Activated CD4-positive, alpha-beta T cell treated with anti-CD3 and anti-CD28 coated beads, Interleukin-2, amount 50 U/mL, for 1 hour (primary cell): ENCODE data around the gene MBOAT7.
A peak's percentile ranks its signal among the peaks of the same experiment; 100 is the strongest.

Experiments used
- DNase-seq: peaks from one replicate; pipeline ENCODE4 v3.0.0-alpha.2; 2020

Gene MBOAT7

DNA sequence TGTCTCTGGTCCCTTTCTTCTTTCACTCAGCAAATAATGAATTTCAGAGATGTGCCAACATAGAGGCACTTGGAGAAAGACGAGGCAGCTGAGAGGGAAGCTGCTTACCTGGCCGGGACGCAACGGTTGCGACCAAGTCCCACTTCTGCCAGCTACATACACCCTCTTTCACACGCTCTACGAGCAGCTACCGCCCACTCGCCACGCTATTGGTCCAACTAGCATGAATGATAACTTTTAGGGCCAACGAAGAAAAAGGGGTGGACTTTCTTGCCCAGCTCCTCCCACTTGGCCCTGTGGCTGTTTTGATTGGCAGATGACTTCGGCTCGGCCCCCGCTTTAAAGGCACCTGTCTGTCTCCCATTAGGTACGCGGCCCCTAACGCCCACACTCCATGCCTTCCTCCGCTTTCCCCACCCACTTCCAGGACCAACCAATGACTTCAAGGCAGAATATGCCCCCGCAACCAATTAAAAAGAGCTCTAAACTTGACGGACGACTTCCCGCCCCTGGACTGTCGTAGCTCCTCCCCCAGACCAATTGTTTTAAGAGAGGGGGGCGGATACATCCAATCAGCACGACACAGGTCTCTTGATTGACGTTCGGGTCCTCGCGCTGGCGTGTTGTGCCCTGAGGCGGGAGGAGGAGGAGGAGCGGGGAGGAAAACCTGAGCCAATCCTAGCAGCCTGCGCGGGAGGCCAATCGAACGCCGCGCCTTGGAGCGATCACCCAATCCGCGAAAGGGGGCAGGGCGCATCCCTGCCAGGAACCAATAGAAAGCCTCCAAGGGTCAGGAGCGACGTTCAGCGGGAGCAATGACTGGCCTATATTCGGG, 52.3 kb downstream of the MBOAT7 start:
- peak; percentile 98 for DNase-seq

DNA sequence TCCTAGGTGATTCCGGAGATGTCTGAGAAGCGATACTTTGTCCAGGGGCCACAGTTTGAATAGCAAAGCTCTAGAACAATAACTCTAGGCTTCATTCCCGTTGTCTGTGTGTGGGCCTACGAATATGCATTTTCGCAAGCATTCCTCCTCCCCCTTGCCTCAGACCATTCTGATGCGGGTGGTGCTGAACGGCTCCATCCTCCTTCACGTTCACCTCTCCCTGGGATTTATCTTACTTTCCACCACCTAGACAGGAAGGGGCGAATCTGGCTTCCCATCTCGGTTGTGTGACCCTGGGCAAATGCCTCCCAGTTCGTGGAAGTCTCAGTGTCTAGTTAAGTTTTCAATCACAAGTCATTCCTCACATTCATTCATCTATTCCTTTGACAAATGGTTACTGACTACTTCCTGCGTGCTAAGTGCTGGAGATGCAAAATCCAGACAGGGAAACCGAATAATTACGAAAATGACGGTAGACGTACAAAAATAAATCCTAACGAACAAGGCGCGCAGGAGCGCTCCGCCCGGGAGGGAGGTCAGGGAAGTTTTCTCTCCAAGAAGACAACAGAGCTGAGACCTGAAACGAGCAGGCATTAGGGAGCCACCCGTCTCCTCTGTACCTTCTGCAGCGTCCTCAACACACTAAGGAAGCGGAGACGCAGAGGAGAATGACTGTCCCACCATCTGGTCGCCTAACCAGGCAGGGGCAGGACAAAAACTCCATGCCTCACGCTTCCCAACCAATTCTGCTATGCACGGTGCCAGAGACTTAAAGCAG, 53.1 kb downstream of the MBOAT7 start:
- no peak for DNase-seq

DNA sequence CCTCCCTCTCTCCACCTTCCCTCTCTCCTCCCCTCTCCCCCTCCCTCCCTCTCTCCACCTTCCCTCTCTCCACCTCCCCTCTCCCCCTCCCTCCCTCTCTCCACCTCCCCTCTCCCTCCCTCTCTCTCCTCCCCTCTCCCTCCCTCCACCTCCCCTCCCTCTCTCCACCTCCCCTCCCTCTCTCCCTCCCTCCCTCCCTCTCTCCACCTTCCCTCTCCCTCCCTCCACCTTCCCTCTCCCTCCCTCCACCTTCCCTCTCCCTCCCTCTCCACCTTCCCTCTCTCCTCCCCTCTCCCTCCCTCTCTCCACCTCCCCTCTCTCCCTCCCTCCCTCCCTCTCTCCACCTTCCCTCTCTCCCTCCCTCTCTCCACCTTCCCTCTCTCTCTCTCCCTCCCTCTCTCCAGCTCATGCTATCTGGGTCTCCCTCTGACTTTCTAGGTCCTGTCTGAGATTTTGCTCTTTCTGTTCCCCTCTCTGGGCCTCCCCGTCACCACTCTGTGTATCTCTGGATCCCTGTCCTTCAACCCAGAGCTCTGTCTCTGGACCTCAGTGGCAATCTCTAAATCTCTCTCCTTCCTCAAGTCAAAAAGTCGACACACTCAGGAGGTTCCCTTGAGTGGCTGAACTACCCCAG, 55.3 kb downstream of the MBOAT7 start:
- DNase-seq: no peak

DNA sequence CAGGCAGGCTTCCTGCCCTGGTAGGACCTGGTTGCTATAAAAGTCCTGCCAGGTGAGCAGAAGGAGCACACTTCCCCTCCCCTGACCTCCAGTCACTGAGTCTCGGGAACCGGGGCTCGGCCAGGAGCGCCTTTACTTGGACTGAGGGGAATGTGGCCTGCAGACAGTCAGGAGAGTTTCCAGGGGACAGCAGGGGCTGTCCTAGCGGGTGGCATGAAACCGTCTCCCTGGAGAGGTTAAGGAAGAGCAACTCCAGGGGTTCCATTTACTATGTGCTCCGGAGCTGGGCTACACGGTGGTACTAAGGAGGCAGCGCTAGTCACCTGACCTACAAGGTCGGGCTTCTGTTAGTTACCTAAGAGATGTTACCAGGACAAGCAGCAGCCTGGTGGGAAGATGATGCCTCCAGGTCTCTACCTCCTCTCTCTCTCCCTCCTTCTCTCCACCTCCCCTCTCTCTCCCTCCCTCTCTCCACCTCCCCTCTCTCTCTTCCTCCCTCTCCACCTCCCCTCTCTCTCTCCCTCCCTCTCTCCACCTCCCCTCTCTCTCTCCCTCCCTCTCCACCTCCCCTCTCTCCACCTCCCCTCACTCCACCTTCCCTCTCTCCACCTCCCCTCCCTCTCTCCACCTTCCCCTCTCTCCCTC, 55.9 kb downstream of the MBOAT7 start:
- no peak for DNase-seq

DNA sequence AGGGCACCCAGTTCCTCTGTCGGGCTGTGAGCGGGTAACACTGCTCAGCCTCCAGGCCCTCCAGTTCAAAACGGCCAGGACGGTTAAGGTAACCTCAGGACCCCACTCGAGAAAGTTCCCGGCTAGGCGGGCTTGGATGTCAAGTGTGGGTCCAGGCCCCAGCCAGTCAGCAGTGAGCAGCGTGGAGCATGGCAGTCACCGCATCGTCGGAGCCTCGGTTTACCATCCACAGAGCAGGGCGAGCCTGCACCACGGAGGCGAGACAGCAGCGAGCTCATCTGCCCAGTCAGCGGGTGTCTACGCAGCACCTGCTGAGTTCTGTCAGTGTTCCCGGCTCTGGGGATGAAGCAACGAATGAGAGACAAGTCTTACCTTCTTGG, 59.8 kb downstream of the MBOAT7 start:
- no peak for DNase-seq

DNA sequence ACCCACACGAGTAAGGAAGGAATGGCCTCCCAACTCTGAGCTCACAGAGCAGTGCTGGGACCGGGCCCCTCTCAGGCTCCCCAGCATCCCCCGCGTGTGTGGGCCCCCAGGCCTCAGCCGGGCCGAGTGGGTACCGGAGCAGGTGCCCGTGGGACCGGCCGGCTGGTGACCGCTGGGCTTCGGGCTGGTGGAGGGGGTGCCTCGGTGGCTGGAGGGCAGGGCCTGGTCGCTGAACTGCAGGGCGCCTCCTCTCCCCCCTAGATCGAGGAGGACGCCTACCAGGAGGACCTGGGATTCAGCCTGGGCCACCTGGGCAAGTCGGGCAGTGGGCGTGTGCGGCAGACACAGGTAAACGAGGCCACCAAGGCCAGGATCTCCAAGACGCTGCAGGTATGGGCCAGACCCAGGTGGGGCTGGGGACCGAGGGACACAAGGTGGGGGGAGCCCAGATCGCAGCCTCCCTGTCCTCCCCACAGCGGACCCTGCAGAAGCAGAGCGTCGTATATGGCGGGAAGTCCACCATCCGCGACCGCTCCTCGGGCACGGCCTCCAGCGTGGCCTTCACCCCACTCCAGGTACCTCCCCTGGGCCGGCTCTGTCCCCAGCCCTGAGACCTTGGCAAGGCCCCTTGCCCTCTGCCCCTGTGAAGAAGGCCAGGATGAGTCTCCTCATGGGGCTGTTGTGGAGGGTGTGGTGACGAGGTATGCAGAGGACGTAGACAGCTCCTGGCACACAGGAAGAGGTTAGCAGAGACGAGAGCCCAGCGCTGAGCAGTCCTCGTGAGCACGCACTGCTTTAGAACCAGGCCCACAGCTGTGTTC, 60.4 kb downstream of the MBOAT7 start:
- DNase-seq: no peak

DNA sequence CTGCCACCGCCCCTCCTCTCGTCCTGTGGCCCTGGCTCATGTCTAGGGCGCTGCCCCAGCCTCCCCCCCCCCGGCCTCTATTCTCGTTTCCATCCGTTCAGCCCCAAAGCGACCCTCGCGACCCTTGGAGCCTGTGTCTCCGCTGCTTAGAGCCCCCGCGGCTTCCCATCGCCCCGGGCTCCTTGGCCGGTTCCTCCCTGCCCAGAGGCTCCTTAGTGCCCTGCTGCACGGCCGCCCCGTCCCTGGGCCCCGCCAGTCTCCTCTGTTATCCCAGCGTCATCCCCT, 61.0 kb downstream of the MBOAT7 start:
- no peak for DNase-seq

DNA sequence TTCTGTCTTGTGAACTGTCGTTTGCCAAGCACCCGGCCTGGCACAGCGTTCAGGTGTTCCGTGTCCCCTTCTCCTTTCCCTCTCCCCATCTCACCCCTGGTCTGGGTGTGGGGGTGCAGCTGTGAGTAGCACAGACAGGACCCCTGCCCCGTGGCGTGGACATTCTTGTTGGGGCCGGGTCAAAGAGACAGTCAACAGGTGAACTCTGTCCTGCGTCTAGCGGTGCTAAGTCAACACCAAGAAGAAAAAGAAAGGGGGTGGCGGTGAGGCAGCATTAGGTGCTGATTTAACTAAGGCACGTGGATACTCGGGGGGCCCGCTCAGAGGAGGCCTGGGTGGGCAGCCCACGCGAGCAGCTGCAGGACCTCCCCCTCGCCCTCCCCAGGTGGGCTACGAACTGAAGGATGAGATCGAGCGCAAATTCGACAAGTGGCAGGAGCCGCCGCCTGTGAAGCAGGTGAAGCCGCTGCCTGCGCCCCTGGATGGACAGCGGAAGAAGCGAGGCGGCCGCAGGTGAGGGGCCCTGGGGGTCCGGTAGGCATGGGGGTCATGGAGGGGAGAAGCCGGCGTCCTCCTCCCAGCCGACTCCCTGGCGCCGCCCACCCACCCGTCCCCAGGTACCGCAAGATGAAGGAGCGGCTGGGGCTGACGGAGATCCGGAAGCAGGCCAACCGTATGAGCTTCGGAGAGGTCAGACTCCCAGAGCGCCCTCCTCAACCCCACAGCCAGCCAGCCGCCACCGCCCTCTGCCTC, 61.5 kb downstream of the MBOAT7 start:
- DNase-seq: no peak

DNA sequence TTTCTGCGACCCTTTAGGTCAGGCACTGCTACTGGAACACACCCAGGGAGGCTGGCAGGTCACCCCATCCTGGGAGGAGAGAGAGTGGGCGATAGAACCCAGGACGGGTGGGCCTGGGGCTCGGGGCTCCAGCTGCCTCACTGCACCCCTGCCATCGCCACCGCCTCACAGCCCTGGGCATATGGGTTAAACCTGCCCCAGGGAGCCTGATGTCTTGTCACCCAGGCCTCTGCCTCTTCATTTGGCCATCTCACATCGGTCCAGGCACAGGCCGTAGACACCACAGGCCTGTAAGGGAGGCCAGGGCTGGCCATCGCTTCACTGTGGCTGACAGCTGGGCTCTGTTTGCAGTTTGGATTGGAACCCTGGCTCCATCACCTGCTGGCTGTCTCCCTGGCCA, 63.7 kb downstream of the MBOAT7 start:
- DNase-seq: no peak

DNA sequence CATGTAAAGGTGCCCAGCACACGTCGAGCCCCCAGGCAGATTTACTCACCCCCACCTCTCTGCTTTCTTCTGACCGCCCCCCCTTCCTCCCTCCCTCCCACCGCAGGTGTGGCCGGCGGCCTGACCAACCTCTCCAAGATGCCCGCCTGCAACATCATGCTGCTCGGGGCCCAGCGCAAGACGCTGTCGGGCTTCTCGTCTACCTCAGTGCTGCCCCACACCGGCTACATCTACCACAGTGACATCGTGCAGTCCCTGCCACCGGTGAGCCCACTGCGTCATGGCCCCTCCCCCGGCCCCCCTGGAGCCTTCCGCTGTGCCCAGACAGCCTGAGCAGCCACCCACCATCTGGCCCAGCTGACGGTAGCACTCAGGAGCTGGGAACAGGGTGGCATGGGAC, 65.0 kb downstream of the MBOAT7 start:
- DNase-seq: no peak

DNA sequence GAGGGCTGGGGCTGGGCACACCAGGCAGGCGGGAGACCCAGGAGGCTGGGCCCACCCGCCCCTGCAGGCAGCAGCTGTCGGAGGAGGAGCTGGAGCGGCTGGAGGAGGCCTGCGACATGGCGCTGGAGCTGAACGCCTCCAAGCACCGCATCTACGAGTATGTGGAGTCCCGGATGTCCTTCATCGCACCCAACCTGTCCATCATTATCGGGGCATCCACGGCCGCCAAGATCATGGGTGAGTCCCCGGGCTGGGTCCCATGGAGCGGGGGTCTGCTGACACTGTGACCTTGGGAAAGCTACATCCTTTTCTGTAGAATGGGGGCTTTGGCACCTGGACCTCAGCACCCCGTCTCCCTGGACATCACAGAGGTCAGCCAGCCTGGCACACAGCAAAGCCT, 65.7 kb downstream of the MBOAT7 start:
- no peak for DNase-seq
